ENCODE data around the gene FAM222A.

The FAM222A gene

DNA sequence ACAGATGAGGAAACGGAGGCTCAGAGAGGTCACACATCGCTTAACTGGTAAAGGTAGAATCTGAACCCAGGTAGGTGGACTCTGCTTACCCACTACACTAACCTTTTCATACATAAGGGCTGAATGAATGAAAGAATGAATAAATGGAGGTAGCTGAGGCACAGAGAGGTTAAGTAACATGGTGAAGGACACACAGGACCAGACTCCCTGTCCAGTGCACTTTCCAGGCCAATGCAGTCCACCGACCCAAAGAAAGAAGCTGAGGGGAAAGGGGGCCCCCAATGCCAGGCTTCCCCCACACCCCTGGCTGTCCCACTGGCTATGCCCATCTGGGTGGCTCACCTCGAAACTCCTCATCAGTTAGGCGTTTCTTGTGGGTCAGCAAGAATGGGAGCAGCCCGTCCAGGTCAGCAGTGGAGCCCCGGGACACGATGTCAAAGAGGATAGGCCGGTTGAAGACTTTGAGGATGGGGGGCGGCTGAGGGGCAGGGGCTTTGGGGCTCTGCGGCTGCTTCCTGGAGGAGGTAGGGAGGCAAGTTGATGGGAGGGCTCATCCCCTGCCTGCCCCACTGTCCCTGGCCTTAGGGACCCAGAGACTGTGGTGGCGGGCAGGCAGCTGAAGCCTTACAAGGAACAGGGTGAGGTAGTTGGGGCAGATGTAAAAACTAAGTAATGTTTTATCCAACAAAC lies 94.5 kb downstream of the FAM222A start:
- in situ Hi-C loops (cut with MboI; ENCODE audit: low pct_unique_long_range_greater_than_20kb, low sequenced_read_pairs): no loop called here
- DNase-seq: no peak

DNA sequence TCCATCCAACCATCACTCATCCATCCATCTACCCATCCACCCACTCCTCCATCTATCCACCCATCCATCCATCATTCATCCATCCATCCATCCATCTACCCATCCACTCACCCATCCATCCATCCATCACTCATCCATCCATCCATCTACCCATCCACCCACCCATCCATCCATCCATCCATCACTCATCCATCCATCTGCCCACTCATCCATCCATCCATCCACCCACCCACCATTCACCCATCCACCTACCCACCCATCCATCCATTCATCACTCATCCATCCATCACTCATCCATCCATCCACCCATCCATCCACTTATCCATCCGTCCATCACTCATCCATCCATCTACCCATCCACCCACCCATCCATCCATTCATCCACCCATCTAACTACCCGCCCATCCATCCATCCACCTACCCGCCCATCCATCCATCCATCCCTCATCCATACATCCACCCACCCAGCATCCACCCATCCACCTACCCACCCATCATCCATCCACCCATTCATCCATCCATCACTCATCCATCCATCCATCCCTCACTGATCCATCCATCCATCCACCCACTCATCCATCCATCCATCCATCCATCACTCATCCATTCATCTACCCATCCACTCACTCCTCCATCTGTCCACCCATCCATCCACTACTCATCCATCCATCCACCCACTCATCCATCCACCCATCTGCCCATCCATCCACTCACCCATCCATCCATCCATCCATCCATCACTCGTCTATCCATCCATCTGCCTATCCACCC lies 95.4 kb downstream of the FAM222A start:
- in situ Hi-C loops (cut with MboI; ENCODE audit: low pct_unique_long_range_greater_than_20kb, low sequenced_read_pairs): no loop called here
- no peak for DNase-seq

DNA sequence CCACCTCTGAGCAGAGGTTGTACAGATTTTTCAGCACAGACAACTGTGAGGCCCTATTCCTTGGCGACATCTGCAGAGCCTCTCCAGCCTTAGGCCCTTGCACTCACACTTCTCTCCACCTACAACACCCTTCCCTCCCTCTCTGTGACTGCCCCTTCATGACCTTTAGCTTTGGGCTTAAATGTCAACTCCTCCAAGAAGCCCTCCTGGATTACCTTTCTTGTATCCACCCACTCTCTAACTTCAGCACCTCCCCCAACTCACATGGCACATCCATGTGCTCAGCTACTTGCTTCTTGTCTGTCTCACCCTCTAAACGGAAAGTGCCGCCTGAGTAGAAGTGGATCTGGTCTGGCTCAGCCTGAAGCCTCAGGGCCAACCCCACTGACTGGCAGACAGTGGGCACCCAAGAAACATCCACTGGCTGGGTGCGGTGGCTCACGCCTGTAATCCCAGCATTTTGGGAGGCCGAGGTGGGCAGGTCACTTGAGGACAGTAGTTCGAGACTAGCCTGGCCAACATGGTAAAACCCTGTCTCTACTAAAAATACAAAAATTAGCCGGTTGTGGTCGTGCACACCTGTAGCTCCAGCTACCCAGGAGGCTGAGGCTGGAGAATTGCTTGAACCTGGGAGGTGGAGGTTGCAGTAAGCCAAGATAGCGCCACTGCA lies 97.5 kb downstream of the FAM222A start:
- no peak for DNase-seq
- in situ Hi-C loops (cut with MboI; ENCODE audit: low pct_unique_long_range_greater_than_20kb, low sequenced_read_pairs): no loop called here

DNA sequence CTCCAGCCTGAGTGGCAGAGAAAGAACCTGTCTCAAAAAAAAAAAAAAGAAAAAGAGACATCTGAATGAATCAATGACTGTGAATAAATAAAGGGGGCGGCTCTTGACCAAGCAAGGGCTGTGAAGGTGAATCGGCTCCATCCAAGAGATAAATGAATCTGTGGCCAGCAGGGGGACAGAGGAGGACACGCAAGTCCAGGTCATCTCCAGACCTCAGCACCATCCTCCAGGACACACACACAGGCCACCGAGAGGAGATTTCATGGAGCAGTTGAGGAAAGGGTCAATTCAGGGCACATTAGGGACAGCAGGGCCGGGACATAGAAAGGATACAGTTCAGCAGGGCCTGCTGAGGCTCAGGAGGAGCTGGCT lies 98.0 kb downstream of the FAM222A start:
- DNase-seq: no peak
- in situ Hi-C loops (cut with MboI; ENCODE audit: low pct_unique_long_range_greater_than_20kb, low sequenced_read_pairs): no loop called here

DNA sequence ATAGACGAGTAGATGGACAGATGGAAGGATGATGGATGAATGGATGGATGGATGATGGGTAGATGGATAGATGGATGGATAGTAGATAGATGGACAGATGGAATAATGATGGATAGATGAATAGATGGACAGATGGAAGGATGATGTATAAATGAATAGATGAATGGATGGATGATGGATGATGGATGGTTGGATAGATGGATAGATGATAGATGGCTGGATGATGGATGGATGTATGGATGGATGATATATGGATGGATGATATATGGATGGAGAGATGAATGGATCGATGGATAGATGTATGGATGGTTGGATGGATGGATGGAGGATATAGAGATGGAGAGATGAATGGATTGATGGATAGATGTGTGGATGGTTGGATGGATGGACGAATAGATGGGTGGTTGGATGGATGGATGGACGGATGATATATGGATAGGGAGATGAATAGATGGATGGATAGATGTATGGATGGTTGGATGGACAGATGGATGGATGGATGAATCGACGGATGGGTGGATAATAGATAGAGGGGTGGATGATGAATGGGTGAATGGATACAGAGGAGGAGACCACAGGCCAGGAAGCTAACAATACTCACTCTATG lies 100.3 kb downstream of the FAM222A start:
- in situ Hi-C loops (cut with MboI; ENCODE audit: low pct_unique_long_range_greater_than_20kb, low sequenced_read_pairs): no loop called here
- no peak for DNase-seq

DNA sequence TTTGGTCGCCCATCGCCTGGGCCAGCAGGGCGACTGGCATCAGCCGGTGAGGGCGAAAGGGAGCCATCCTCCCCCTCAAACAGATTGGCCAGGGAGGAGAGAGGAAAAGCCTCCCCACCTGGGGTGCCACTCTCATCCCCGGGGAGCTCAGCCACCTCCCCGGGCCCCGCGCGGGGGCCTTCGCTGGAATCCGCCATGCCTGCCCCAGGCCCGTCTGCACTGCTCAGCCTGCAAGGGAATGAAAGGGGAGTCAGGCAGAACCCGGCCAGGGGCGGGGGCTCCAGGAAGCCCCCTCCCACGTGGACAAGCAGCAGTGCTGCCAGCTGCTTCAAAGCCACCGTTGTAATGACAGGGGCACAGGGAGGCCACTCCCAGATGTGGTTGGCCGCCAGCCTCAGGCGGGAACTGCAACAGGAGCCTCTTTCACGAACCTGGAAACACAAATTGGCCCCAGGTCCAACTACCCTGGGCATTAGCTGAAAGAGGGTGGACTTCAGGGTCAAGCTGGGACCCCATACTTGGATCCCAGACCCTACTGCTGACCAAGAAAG lies 101.0 kb downstream of the FAM222A start:
- DNase-seq: no peak
- in situ Hi-C loops (cut with MboI; ENCODE audit: low pct_unique_long_range_greater_than_20kb, low sequenced_read_pairs): no loop called here

DNA sequence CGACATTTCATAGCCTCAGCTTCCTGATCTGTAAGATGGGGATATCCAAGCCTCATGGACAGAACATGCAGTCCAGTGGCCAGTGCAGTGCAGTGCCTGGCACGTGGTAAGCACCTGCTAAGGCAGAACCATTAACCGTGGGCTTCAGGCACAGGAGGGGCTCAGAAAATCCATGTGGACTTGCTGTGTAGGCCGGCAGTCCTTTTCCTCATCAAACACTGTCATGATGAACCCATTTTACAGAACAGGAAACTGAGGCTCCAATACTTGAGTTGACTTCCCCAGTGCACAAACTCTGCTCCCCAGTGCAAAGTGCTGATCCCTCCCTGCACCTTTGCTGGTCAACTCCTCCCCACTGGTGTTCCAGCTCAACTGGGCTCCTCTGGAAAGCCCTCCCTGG lies 101.6 kb downstream of the FAM222A start:
- no peak for DNase-seq
- in situ Hi-C loops (cut with MboI; ENCODE audit: low pct_unique_long_range_greater_than_20kb, low sequenced_read_pairs): no loop called here

DNA sequence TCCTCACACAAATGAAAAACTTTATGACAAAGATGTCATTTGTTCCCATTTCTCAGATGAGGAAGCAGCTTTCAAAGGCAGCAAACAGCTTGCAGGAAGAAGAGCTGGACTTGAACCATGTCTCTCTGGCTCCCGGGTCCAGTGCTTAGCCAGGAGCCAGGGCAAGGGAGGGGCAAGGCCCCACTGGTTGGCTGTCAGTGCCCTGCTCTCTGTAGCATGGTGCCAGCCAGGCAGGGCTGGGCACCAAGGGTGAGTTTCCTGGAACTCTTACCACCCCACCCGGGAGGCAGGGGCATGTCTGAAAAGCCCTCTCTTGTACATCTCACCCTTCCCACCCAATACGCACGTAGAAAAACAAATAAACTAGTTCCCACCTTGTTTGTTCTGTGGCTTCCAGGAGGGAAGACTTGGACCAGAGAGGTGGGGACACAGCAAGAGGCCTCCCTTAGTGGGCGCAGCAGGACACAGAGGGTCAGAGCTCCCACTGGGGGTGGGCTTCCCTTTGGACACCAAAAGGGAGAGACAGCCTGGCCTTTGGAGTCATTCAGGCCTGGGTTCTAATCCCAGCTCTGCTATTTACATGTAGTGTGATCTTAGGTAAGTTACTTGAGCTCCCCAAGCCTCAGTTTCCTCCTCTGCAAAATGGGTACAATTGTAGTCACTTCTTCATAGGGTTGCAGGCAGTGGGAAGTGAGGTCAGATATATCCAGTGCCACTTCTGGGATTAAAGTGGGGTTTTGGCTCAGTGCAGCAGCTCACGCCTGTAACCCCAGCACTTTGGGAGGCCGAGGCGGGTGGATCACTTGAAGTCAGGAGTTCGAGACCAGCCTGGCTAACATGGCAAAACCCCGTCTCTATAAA lies 102.4 kb downstream of the FAM222A start:
- in situ Hi-C loops (cut with MboI; ENCODE audit: low pct_unique_long_range_greater_than_20kb, low sequenced_read_pairs): no loop called here
- DNase-seq: no peak

DNA sequence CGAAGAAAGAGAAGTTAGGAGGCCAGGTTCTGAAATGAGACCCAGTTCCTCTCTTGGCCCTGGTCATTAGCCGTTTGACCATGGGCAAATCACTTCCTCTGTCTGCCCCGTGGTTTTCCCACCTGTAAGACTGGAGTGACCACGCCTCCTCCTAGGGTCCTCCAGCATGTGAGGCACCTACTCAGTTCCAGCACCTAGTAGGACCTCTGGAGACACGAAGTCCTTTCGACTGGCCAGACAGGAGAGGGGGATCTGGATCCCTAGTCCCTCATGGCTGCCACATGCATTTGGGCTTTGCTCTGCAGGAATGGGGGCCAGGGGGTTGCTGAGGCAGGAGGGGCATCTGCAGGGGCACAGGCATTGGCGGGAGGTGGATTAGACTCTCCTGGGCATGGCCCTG lies 103.2 kb downstream of the FAM222A start:
- DNase-seq: no peak
- in situ Hi-C loops (cut with MboI; ENCODE audit: low pct_unique_long_range_greater_than_20kb, low sequenced_read_pairs): no loop called here

DNA sequence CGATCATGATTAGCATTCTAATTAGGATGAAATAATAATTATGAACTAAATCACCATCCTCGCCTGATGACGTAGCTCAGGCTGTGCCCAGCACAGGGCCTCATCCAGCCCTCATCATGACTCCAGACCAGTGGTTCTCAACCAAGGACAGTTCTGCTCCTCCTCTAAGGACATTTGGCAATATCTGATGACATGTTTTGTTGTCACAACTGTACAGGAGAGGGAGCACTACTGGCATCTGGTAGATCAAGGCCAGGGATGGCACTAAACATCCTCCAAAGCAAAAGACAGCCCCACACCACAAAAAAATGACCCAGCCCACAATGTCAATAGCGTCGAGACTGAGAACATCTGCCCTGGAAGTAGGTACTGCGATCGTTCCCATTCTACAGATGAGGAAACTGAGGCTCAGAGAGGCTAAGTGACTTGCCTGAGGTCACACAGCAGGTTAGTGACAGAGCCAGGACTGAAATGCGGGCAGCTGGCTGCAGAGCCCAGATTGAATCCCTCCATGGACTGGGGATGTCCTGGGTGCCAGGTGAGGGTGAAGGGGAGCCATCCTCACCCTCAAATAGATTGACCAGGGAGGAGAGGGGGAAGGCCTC lies 104.1 kb downstream of the FAM222A start:
- no peak for DNase-seq
- in situ Hi-C loops (cut with MboI; ENCODE audit: low pct_unique_long_range_greater_than_20kb, low sequenced_read_pairs): no loop called here

DNA sequence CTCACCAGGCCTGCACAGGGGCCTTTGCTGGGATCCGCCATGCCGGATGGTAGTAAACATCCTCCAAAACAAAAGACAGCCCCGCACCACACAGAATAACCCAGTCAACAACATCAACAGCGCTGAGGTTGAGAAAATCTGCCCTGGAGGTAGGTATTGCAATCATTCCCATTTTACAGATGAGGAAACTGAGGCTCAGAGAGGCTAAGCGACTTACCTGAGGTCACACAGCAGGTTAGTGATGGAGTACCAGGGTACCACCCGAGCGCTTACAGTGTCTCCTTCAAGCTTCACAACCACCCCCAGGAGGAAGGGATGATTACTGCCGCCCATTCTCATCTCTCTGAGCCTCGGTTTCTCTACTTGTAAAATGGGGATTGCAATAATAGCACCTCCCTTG lies 104.6 kb downstream of the FAM222A start:
- no peak for DNase-seq
- in situ Hi-C loops (cut with MboI; ENCODE audit: low pct_unique_long_range_greater_than_20kb, low sequenced_read_pairs): no loop called here

DNA sequence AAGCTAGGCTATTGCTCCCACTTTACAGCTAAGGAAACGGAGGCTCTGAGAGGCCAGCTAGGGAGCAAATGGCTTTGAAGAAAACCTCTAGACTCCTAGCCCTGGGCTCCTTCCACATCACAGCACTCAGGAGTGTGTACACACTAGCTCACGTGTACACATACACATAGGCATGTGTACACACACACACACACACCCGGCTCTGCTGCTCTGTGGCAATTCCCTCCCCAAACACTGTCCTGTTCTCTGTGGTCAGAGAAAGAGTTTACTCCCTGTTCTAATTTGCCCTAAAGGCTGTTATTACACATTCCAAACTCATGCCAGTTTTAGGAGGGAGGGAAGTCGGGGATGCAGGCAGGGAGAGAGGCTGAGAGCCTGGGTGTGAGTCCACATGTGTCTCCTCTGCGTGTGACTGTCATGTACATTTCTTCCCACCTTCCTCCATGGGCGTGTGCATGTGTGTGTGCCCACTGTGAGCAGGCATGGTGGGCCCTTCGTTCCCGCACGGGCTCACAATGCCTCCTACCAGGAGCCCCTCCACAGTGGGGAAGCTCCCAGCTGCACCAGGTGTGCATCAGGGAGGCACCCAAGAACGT lies 105.4 kb downstream of the FAM222A start:
- in situ Hi-C loops (cut with MboI; ENCODE audit: low pct_unique_long_range_greater_than_20kb, low sequenced_read_pairs): no loop called here
- no peak for DNase-seq
